ENCODE data around the gene BLOC1S5. TPM values are rescaled to one million over a fixed set of nuclear protein-coding genes. Genes with fewer than 3 reads are reported as not detected.

The BLOC1S5 gene
- total RNA-seq, 1 donor from 2014 or later: 10.7 TPM

GRCh38 chr6:7996538-7997111 is 67.6 kb downstream of the BLOC1S5 start:
- Histone ChIP-seq H3K36me3 (no peaks in the 10 kb centered on the region), H3K9me3 (no peaks in the 10 kb centered on the region), H3K4me3 (no peak overlapping the region), H3K27ac (no peak overlapping the region), H3K4me1 (peaks cover 4% of the 10 kb centered on the region), H3K27me3 (no peaks in the 10 kb centered on the region)
- intact Hi-C loops (cut with DNase I): no loop called here
- TF ChIP-seq CTCF (IDR thresholded peaks at IDR 0.05): no peak
- ATAC-seq (peak; percentile 67), DNase-seq (no peak)

GRCh38 chr6:7993952-7994351 is 70.2 kb downstream of the BLOC1S5 start:
- Histone ChIP-seq H3K4me1 (peaks cover 4% of the 10 kb centered on the region), H3K27me3 (no peaks in the 10 kb centered on the region), H3K9me3 (no peaks in the 10 kb centered on the region), H3K27ac (no peak overlapping the region), H3K36me3 (no peaks in the 10 kb centered on the region), H3K4me3 (no peak overlapping the region)
- TF ChIP-seq CTCF (IDR thresholded peaks at IDR 0.05): no peak
- ATAC-seq (no peak), DNase-seq (no peak)
- intact Hi-C loops (cut with DNase I): no loop called here

- H3K36me3 ChIP-seq: no peaks in the 10 kb centered on the region
- ATAC-seq: no peak
- intact Hi-C loops (cut with DNase I): no loop called here
These were observed 70.8 kb downstream of the BLOC1S5 start for GRCh38 chr6:7993399-7993798.

GRCh38 chr6:7992002-7992815 is 72.0 kb downstream of the BLOC1S5 start:
- ATAC-seq (peak; percentile 42), DNase-seq (no peak)
- Histone ChIP-seq H3K27me3 (no peaks in the 10 kb centered on the region), H3K27ac (no peak overlapping the region), H3K4me3 (no peak overlapping the region), H3K4me1 (peaks cover 4% of the 10 kb centered on the region), H3K9me3 (no peaks in the 10 kb centered on the region), H3K36me3 (no peaks in the 10 kb centered on the region)
- intact Hi-C loops (cut with DNase I): no loop called here
- TF ChIP-seq CTCF (IDR thresholded peaks at IDR 0.05): peak; percentile 45

More at GRCh38 chr6:7993399-7993798, 70.8 kb downstream of the BLOC1S5 start:
- H3K4me3 ChIP-seq: no peak overlapping the region
- TF ChIP-seq CTCF (IDR thresholded peaks at IDR 0.05): no peak
- peaks cover 4% of the 10 kb centered on the region for H3K4me1 ChIP-seq
- no peaks in the 10 kb centered on the region for H3K9me3 ChIP-seq
- H3K27me3 ChIP-seq: no peaks in the 10 kb centered on the region
- no peak overlapping the region for H3K27ac ChIP-seq
- no peak for DNase-seq

- TF ChIP-seq CTCF (IDR thresholded peaks at IDR 0.05): no peak
These were observed 72.7 kb downstream of the BLOC1S5 start for GRCh38 chr6:7991536-7991935.

More at GRCh38 chr6:7991536-7991935, 72.7 kb downstream of the BLOC1S5 start:
- Histone ChIP-seq H3K9me3 (no peaks in the 10 kb centered on the region), H3K27ac (no peak overlapping the region), H3K4me3 (no peak overlapping the region), H3K4me1 (peaks cover 4% of the 10 kb centered on the region), H3K27me3 (no peaks in the 10 kb centered on the region), H3K36me3 (no peaks in the 10 kb centered on the region)
- no peak for DNase-seq
- intact Hi-C loops (cut with DNase I): no loop called here
- ATAC-seq: no peak

Data from upper lobe of right lung (tissue), 1 donor.